Thymus (tissue), 11 donors: ENCODE measurements around the gene CCND2. TPM values are rescaled to one million over a fixed set of nuclear protein-coding genes. Genes with fewer than 3 reads are reported as not detected.

Experiments
- DNase-seq, 9 donors: peaks; one replicate each; pipeline ENCODE4 v3.0.0-alpha.2; 2013; ENCODE audit warnings: low spot score in 9 of 9, low read depth in 6 of 9, missing footprints in 1 of 9
- H3K27ac ChIP-seq, 2 donors: one replicate each; pipeline ENCODE4 v1.5.1; 2013; ENCODE audit warnings: control low read depth in 1 of 2, low read depth in 1 of 2, low read length in 1 of 2, mild to moderate bottlenecking in 1 of 2, moderate library complexity in 1 of 2
- H3K27me3 ChIP-seq, 2 donors: one replicate each; pipeline ENCODE4 v1.5.1; 2013; ENCODE audit warnings: low read length in 1 of 2; ENCODE audit not compliant: control insufficient read depth in 2 of 2, insufficient read depth in 1 of 2
- H3K36me3 ChIP-seq, 2 donors: one replicate each; pipeline ENCODE4 v1.5.1; 2013; ENCODE audit warnings: low read length in 1 of 2, mild to moderate bottlenecking in 1 of 2, moderate library complexity in 1 of 2; ENCODE audit not compliant: control insufficient read depth in 2 of 2, insufficient read depth in 2 of 2
- H3K4me1 ChIP-seq, 2 donors: one replicate each; pipeline ENCODE4 v1.5.1; 2013; ENCODE audit warnings: low read length in 2 of 2; ENCODE audit not compliant: control insufficient read depth in 2 of 2, insufficient read depth in 2 of 2
- H3K4me3 ChIP-seq, 2 donors: one replicate each; pipeline ENCODE4 v1.5.1; 2013; ENCODE audit warnings: low read length in 2 of 2, control low read depth in 1 of 2, mild to moderate bottlenecking in 1 of 2
- H3K9me3 ChIP-seq, 2 donors: one replicate each; pipeline ENCODE4 v1.5.1; 2013; ENCODE audit warnings: low read length in 1 of 2, mild to moderate bottlenecking in 1 of 2; ENCODE audit not compliant: control insufficient read depth in 2 of 2, insufficient read depth in 1 of 2
- WGBS: extraction: QIAGEN DNeasy Blood & Tissue Kit; methylation state at CpG from one replicate; pipeline ENCODE4 v1.1.7; 2013; 5-methylcytosine and 5-hydroxymethylcytosine counted together
- polyA plus RNA-seq: library from polyadenylated mRNA; stranded (reverse); fragments of 200-250 nt; gene quantifications from one replicate; pipeline ENCODE4 v1.2.3, GENCODE V29; 2013
- total RNA-seq: library from RNA; stranded (reverse); fragments of 120-200 nt; gene quantifications from one replicate; pipeline ENCODE4 v1.2.4, GENCODE V29; 2013
- donor health status: healthy.

CCND2 gene
- total and polyA plus RNA-seq, 2 donors, result 16.0 to 53.6 TPM

DNA sequence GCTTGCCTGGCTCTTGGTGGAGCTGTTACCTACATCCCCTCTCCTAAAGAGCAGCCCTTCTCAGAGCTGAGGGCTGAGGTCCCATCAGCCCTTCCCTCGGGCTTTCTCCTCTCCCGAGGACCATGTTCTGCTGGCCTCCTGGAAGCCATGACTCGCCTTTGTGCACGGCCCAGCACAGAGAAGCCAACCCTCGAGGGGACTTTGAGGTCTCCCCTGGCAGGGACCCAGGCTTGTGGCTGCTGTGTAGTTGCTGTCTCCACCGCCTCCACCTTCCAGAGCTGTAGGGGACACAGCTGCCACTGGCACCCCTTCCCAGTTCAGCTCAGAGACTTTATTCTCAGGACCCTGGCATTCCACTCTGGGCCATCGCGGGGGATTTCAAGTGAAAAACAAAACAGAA, 22.9 kb upstream of the CCND2 start:
- WGBS, result 31% methylated on average over 8 of the region's 8 CpGs
- Histone ChIP-seq H3K27ac (no peak overlapping the region), H3K4me3 (no peak overlapping the region), H3K4me1 (peaks cover 7 to 9% of the 10 kb centered on the region in 2 donors), H3K36me3 (no peaks in the 10 kb centered on the region), H3K27me3 (no peaks in the 10 kb centered on the region), H3K9me3 (no peaks in the 10 kb centered on the region)
- no peak for DNase-seq

DNA sequence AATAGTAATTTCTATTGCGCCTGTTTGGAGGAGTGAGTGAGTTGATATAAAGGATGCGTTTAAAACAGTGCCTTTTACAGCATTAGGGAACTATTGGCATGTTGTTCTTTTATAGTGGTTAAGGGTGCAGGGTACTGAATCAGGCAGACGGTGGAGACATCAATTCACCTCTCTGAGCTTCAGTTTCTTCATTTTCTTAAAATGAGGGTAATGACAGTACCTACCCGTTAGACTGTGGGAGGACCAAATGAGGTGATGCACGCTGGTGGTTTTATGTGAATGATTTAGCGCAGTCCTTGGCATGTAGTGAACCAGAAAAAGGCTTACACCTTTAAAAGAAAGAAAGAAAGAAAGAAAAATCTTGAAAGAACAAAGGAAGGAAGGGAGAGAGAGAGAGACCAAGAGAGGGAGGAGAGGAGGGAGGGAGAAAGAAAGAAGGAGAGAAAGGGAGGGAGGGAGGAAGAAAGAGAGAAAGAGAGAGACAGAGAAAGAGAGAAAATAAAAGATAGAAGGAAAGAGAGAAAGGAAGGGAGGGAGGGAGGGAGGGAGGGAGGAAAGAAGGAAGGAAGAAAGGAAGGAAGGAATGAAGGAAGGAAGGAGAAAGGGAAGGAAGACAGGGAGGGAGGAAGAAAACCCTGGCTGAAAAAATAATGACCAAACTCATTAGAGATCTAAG, 22.2 kb upstream of the CCND2 start:
- WGBS, result 51% methylated on average over 6 of the region's 6 CpGs
- peaks cover 1 to 2% of the 10 kb centered on the region in 2 donors for H3K4me1 ChIP-seq
- no peaks in the 10 kb centered on the region for H3K36me3 ChIP-seq
- H3K4me3 ChIP-seq, result no peak overlapping the region
- no peak overlapping the region for H3K27ac ChIP-seq
- DNase-seq, result no peak
- H3K9me3 ChIP-seq, result no peaks in the 10 kb centered on the region
- H3K27me3 ChIP-seq, result no peaks in the 10 kb centered on the region

DNA sequence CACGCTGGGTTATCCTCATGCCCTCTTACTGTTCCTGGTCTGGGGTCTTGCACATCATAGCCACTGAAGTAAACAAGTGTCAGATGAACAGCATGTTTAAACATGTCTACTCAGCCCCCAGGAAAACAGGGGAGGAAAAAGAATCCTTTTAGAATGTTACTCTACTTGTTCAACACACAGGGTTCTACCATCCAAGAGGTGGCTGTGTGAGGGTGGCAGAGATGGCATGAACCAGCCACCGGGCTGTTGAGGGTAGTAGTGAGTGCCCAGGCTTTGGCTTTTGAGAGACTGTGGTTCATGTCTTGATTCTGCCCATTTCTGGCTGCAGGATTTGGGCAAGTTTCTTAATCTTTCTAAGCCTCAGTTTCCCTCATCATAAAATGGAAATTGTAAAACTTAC, 21.6 kb upstream of the CCND2 start:
- no peak overlapping the region for H3K4me3 ChIP-seq
- H3K4me1 ChIP-seq, result no peaks in the 10 kb centered on the region
- no peaks in the 10 kb centered on the region for H3K36me3 ChIP-seq
- no peak for DNase-seq
- 99% methylated on average over 2 of the region's 2 CpGs for WGBS
- H3K9me3 ChIP-seq, result no peaks in the 10 kb centered on the region
- H3K27ac ChIP-seq, result no peak overlapping the region
- no peaks in the 10 kb centered on the region for H3K27me3 ChIP-seq

DNA sequence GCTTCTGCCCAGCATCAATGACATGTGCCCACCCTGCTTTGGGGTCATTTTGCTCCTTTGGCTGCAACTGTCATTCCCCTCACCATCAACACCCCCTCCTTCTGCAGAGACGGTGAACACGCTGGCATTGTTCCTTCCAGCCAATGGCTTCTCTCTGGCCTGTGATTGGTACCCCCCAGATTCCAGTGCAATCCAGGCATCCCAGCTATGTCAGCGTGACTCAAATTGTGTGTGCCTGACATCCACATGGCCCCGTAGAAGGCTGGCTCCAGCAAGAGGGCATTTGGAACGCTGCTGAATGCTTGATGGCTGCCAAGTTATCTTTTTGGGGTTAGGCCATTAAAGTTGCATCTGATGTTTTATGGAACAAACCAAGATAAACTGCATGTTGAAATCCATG, 21.0 kb upstream of the CCND2 start:
- Histone ChIP-seq H3K36me3 (no peaks in the 10 kb centered on the region), H3K9me3 (no peaks in the 10 kb centered on the region), H3K4me1 (no peaks in the 10 kb centered on the region), H3K27ac (no peak overlapping the region), H3K27me3 (no peaks in the 10 kb centered on the region), H3K4me3 (no peak overlapping the region)
- DNase-seq, result no peak
- WGBS, result 97% methylated on average over 5 of the region's 5 CpGs

DNA sequence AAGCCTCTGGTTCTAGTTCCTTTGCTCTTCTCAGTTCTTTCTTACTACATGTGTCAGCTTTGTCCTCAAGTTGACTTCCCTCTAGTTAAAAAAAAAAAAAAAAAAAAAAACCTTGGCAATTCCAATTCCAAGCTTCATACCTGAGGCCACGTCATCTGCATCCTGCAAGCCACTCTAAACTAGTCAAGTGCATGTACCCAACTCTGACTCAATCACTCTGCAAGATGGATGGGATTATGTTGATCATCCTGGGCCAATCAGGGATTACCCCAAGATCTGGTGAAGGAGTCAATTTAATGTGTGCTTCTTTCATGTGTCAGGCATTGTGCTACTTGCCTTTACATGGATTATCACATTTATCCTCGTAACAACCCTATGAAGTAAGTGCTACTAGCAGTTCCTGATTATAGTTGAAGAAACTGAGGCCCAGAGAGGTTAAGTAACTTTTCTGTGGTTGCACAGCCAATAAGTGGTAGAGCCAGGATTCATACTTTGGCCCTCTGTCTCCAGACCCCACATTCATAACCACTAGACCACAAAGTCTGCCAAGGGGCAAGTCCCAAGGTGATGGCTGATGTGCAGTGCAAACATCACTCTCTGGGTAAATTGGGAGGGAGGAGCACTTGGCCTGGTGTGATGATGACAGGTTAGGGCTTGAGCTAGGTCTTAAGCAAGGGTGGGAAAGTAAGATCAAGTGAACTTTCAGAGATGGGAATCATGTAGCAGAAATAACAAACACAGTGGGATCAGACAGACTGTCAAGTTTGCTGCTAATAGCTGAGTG, 17.3 kb upstream of the CCND2 start:
- no peaks in the 10 kb centered on the region for H3K9me3 ChIP-seq
- H3K4me3 ChIP-seq, result no peak overlapping the region
- WGBS, result 92% methylated on average over 2 of the region's 2 CpGs

DNA sequence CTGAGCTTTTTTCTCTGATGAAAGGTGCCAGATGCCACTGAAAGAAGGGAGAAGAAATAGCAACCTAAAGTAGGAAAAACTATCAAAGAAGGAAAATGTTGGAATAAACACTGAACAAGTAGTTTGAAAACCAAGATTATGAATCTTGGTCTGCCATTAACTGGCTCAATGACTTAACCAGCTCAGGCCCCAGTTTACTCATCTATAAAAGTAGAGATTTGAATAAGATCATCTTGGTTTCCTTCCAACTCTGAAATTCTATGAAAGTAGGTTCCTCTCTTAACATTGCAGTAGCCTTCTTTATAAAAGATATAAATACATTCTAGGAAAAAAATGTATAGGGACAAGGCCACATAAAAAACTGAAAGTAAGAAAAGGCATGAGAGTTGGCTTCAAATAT, 16.1 kb upstream of the CCND2 start:
- no peak for DNase-seq

More for the DNA sequence above, 17.3 kb upstream of the CCND2 start:
- no peak overlapping the region for H3K27ac ChIP-seq
- H3K36me3 ChIP-seq, result no peaks in the 10 kb centered on the region
- no peaks in the 10 kb centered on the region for H3K4me1 ChIP-seq
- no peaks in the 10 kb centered on the region for H3K27me3 ChIP-seq
- no peak for DNase-seq

DNA sequence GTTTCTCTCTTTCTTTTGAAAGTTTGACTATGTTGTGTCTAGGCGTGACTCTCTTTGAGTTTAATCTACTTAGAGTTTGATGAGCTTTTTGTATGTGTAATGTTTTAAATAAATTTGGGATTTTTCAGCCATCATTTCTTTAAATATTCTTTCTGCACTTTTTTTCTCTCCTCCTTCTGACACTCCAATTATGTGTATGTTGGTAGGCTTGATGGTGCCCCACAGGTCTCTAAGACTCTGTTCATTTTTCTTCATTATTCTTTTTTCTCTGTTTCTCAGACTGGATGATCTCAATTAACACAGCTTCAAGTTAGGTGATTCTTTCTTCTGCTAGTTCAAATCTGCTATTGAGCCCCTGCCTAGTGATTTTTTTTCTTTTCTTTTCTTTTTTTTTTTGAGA, 14.5 kb upstream of the CCND2 start:
- Histone ChIP-seq H3K27ac (no peak overlapping the region), H3K36me3 (no peaks in the 10 kb centered on the region), H3K27me3 (no peaks in the 10 kb centered on the region), H3K4me1 (no peaks in the 10 kb centered on the region), H3K9me3 (no peaks in the 10 kb centered on the region), H3K4me3 (no peak overlapping the region)
- no peak for DNase-seq
- WGBS, result 95% methylated on average over 1 of the region's 1 CpG

More for the DNA sequence above, 16.1 kb upstream of the CCND2 start:
- H3K4me1 ChIP-seq, result no peaks in the 10 kb centered on the region
- H3K27ac ChIP-seq, result no peak overlapping the region
- no peaks in the 10 kb centered on the region for H3K36me3 ChIP-seq
- no peaks in the 10 kb centered on the region for H3K27me3 ChIP-seq
- H3K4me3 ChIP-seq, result no peak overlapping the region
- H3K9me3 ChIP-seq, result no peaks in the 10 kb centered on the region

DNA sequence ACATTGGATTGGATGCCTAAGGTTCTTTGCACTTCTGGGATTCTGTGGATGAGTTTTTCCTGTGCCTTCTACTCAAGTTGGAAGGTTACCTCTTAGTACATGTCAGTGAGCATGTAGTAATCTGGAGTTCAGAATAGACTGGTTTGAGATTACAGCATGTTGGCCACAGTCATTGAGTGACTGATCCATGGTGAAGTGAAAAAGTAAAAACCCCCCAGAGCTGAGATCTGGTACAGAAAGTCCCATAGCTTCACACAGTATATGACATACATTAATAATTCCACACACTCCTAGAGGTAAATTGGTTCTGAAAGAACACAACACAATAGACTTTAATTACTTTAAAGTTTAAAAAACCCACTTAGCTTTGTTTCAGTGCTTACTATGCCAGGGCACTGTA, 11.9 kb upstream of the CCND2 start:
- H3K4me3 ChIP-seq, result no peak overlapping the region
- no peak for DNase-seq
- no peaks in the 10 kb centered on the region for H3K9me3 ChIP-seq
- H3K4me1 ChIP-seq, result no peaks in the 10 kb centered on the region
- no peak overlapping the region for H3K27ac ChIP-seq
- H3K27me3 ChIP-seq, result no peaks in the 10 kb centered on the region
- H3K36me3 ChIP-seq, result no peaks in the 10 kb centered on the region

DNA sequence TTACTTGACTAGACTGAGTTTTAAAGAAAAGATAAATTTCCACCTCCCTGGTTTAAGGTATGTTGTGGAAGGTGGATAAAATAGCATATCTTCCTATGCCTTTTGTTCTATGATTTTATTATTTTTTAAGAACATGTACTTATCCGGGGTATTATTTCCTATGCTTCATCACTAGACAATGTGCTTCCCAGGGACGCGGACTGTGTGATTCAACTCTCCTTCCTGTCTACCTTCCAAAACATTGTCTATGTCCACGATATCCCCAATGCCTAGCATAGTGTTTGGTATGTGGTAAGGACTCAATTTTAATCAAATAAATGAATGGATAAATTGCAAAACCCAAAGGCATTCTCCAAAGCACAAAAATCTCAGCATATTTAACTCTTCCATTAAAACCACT, 8.3 kb upstream of the CCND2 start:
- peaks cover 13 to 20% of the 10 kb centered on the region in 2 donors for H3K27me3 ChIP-seq

More for the DNA sequence above, 8.3 kb upstream of the CCND2 start:
- Histone ChIP-seq H3K36me3 (no peaks in the 10 kb centered on the region), H3K4me1 (peaks cover 10 to 15% of the 10 kb centered on the region in 2 donors), H3K4me3 (no peak overlapping the region), H3K9me3 (no peaks in the 10 kb centered on the region), H3K27ac (no peak overlapping the region)
- no peak for DNase-seq
- WGBS, result 95% methylated on average over 4 of the region's 4 CpGs
